ENCODE results near the gene CACNA2D2.

The CACNA2D2 gene

GRCh38 chr3:50494126-50494525 is 9.3 kb downstream of the CACNA2D2 start:
- no peak for DNase-seq

DNA sequence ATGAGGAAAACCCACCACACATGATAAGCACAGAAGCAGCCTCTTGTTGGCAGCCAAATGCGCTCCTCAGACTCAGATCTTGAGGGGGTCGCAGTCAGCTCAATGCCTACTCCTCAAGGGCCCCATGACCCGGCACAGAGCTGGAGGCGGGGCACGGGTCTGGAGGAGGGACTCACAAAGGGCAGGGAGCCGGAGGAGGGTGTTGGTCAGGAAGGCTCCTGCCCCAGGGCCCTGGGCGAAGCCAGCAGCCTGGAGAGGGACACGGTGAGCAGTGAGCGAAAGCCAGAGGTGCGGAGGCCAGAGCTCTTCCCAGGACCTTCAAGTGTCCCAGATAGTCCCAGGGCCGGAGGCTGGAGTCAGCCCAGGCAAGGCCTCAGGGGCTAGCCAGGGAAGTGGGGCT is 9.8 kb downstream of the CACNA2D2 start:
- no peak for DNase-seq

- no peak for DNase-seq
These were observed 10.3 kb downstream of the CACNA2D2 start for GRCh38 chr3:50493086-50493485.

DNA sequence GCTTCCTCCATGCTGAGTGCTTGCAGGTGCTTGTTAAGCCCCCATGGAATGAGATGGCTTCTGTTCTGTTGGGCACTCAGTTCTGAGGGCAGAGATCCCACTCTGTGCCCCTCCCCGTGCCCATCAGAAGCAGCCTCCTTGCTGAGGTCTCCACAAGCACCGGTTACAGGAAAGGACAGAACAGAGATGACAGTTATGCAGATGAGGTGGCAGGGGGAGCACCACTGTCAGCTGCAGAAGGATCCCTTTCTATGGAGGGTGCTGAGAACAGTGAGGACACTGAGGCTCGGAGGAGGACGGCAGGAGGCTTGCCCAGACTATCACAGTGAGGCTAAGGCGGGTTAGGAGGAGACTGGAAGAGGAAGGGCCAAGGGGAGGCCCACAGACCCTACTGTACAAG is 12.4 kb downstream of the CACNA2D2 start:
- DNase-seq = no peak

GRCh38 chr3:50490424-50490823 is 13.0 kb downstream of the CACNA2D2 start:
- DNase-seq = no peak

GRCh38 chr3:50487181-50487580 is 16.3 kb downstream of the CACNA2D2 start:
- DNase-seq = no peak

- DNase-seq = no peak
These were observed 17.1 kb downstream of the CACNA2D2 start for GRCh38 chr3:50486219-50486888.

- no peak for DNase-seq
These were observed 18.7 kb downstream of the CACNA2D2 start for GRCh38 chr3:50484722-50485121.

DNA sequence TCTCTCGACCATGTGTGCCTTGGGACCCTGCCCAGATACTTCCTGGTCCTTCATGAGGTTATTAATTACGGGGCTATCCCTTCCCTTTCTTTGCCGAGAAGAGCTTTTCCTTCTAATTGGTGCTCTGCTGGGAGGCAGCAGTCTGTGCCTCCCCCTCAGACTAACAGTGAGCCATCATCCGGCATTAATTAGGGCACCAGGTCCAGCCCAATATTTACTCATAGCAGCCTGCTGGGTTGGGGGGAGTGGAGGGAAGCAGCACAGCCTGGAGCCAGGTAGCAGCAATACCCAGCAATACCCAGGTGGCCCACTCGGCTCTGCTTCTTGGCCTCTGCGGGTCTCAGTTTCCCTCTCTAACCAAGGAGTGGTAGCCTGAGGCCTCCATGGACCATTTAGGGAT is 20.1 kb downstream of the CACNA2D2 start:
- no peak for DNase-seq

DNA sequence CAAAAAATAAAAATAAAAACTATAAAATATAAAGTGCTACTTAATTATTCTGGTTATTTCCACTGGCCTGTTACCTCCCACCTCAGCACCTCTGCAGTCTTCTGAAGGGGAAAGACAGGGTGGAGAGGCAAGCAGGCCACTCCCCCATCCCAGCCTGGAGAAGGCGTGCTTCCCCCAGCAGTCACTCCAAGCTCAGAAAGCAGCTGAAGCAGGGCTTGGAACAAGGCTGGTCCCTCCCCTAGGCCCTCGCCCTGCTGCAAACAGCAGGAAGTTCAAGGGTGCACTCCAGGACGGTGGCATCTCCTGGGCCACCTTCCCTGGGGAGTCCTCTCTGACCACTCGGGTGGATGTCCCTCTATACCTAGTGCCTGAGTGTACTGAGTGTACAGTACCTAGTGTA is 21.4 kb downstream of the CACNA2D2 start:
- DNase-seq = no peak

DNA sequence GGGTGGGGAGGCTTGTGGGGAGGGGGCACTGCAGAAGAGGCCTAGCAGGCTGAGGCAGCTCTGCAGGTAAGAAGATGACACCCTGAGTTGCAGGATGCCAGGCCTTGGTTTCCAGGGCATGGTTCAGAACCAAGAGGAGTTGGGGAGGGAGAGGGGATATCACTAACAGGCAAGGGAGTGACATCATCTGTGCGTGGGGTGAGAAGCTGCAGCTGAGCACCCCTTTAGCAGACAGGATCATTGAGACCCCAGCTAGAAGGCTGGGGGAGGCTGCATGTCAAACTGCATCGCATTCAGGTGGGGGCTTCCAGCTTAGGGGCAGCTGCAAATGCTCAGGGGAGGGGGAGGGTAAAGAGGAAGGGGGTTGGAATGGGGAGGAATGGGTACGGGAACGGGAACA is 23.0 kb downstream of the CACNA2D2 start:
- no peak for DNase-seq

DNA sequence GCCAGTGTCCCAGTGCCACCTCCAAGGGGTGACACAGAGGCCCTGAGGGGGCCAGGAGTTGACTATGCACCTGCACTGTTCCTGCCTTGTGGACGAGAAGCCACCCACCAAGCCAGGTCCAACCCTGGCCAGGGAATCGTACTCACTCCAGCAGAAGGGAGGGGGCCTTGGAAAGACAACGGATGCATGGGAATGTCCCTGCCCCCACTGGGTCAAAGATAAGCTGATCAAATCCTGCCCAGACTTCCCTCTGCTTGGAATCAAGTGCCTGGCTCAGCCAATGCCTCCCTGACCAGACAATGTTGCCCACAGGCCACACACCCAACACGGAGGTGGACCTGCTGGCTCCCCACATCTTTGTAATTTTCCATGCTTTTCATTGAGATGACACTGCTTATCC is 23.9 kb downstream of the CACNA2D2 start:
- DNase-seq = no peak

DNA sequence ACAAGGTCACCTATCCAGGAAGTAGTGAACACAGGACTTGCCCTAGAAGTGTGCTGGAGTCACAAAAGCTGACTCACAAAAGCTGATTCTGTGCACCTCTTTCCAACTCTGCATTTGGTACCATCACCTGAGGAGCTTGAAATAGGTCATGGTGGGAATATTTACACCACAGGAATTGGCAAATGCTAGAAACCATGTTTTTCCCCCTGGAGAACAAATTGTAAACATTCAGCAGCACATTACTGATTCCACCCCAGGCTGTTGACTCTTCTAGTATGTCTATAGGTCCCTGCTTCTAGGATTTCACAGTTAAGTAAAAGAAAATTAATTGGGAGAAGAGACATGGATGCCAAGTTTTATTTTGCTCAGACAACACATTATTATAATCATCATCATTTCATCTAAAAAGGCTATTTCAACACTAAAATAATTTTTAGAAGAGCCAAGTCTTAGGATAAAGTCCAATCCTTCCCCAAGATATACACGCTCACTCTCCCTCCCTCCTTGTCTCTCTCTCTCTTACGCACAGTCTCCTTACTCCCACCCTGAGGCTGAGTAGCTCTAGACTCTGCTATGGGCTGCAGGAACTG is 24.7 kb downstream of the CACNA2D2 start:
- DNase-seq = no peak

DNA sequence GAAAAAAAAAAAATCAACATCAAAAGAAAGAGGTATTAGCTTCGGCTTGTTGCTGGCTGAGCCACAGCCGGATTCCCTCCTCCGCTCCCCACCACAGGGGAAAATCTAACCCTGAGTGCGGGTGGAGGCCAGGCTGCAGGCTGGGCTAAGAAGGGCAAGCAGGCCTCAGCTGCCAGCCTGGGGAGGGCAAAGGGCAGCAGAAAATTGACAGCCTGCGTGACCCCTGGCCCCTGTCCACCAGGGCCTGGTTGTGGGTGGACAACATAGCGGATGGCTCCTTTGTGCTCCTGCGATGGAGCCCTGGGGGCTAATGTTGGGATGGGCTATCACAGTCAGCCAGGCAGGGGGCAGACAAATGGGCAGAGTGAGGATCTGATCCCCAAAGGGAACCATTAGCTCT is 25.4 kb downstream of the CACNA2D2 start:
- DNase-seq = no peak

DNA sequence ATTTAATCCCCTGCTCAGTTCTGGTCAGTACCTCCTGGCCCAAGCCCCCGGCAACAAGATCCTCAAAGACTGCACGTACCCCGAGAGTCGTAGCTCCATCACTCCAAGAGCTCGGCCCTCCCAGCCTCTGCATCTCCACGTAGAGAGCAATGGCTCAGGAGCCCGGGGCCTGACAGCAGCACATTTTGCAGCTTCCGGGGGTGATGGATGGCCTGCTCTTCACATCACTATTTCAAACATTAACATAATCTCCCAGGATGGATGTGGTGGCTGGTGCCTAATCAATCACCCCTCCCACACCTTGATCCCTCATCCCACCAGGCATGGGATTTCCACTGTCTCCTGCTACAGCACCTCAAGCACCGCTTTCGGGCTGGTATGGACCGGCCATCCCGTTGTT is 28.1 kb downstream of the CACNA2D2 start:
- no peak for DNase-seq

DNA sequence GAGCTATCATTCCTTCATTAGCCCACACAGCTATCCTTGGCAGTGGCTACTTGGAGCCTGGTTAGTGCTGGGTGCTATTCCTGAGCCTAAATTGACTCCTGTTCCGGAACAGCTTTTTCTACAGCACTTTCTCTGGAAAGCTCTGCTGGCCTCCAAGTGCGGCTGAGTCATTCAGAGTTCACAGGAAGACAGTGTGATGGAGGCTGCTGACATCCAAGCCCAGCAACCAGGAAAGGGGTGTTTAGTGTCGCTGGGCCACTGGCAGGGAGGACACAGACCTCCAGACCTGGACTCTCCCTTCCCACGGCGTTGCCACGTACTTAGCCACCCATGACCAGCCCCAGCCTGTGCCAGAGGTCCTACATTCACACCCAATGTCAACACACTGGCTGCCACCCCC is 28.7 kb downstream of the CACNA2D2 start:
- no peak for DNase-seq

GRCh38 chr3:50473768-50474167 is 29.7 kb downstream of the CACNA2D2 start:
- DNase-seq = no peak

DNA sequence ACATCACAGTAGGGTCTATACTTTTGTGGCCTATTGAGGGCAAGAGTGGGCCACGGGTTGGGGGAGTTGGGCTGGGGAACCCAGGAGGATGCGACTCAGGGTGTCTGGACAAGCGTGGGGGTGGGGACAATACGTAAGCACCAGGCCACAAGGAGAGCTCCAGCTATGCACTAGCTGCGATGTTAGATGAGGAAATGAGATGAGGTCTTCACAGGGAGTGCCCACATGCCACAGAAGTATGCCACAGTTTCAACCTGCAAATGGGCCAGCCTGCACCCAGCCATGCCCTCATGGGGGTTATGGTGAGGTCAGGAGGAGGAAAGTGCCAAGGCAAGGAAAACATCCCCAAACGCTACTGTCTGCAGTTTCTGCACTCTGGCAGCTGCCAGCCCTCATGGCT is 30.5 kb downstream of the CACNA2D2 start:
- DNase-seq = no peak

GRCh38 chr3:50470658-50471057 is 32.8 kb downstream of the CACNA2D2 start:
- no peak for DNase-seq

GRCh38 chr3:50467919-50468318 is 35.5 kb downstream of the CACNA2D2 start:
- no peak for DNase-seq

DNA sequence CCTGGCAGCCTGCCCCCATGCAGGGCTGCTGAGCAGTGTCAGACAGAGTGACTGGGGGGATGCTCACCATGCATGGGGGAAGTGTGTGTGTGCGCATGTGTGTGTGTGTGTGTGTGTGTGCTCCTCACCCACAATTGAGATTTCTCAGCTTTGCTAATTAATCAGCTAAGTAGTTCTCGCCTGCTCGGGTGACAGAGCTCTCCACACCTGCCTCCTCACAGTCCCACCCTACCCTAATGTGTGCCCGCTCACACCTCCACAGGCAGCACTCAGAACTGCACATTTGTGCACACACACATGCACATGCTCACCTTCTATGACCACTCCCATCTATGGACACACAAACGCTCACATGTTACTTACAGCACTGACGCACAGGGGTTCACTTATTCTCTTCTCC is 37.3 kb downstream of the CACNA2D2 start:
- DNase-seq = no peak

DNA sequence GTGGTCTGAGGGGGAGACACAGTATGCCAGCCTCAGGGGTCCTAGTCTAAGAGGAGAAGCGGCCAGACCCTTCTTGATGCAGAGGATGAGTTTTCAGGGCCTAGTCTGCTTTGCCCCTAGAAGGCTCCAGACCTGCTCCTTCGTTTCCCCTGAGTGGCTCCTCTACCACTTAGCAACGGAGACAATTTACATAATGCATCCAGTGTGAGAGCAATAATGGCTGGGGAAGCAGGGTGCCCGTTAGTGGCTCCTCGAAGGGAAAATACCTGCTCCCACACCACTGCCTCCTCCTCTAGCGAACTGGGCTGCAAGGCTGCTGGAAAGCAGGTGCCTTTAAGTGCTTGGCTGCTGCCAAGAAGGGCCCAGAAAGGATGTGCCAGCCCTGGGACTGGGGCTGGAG is 38.9 kb downstream of the CACNA2D2 start:
- DNase-seq = no peak

DNA sequence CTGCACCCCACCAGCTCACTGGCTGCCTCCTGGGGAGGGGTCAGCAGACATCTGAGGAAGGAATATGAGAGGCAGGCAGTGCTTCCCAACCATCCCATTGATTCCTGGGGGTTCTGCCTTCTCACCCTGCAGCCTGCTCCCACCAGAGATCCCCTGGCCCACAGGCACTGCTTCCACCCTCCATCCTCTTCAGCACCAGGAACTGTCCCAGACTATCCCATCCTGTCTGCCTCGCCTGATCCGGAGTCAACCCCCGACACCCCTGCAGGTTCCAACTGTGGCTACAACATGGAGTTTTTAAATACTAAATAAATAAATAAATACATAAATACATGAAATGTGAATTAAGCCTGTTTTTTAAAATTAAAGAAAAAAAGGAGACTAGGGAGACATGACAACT is 43.6 kb downstream of the CACNA2D2 start:
- no peak for DNase-seq

DNA sequence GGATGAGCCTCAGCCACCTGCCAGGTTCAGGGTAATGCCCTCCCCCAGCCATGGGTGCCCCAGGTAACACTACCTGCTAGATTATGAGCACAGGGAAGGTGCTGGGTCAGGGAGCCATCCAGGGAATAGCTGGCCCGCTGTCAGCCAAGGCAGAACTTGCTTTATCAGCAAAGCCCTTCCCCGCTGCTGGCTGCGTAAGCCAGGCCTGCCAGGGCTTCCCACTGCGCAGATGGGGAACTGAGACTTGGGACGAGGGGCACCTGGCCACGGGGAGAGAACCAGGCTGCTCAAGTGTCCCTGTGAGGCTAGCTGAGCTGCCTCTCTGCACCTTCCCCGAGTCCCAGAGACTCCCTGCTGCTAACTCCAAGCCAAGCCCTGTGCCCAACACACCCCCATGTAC is 45.4 kb downstream of the CACNA2D2 start:
- no peak for DNase-seq

All from NCI-H1048 (cell line).